GM21515 (cell line): Measurements from ENCODE around the gene PPP1R1C.
A peak's percentile ranks its signal among the peaks of the same experiment; 100 is the strongest.
"Not testable (repeated sequence)": the region's sequence is repeated elsewhere in the genome, so short reads cannot be mapped to it uniquely, and the experiment has no call there.

ENCODE experiments used
- ATAC-seq: cut with Tn5 transposase; IDR thresholded peaks from one replicate; pipeline ENCODE4 v1.9.1; 2021; ENCODE audit not compliant: unreplicated experiment

The PPP1R1C gene

GRCh38 chr2:181985632-181986205 is at the start of gene PPP1R1C:
Gene PPP1R1C, plus strand, starts transcription at chr2:181985853. Its CDS starts 258 bp downstream, at chr2:181986111.
- no peak for ATAC-seq

GRCh38 chr2:181937473-181937872 is 48.2 kb upstream of the PPP1R1C start:
- no peak for ATAC-seq

- no peak for ATAC-seq
These were observed 42.1 kb upstream of the PPP1R1C start for GRCh38 chr2:181943411-181944124.

GRCh38 chr2:181944164-181944913 is 41.3 kb upstream of the PPP1R1C start:
- ATAC-seq: no peak

GRCh38 chr2:181944914-181945291 is 40.8 kb upstream of the PPP1R1C start:
- ATAC-seq: no peak

GRCh38 chr2:181946444-181947127 is 39.1 kb upstream of the PPP1R1C start:
- no peak for ATAC-seq

GRCh38 chr2:181947273-181947672 is 38.4 kb upstream of the PPP1R1C start:
- no peak for ATAC-seq

GRCh38 chr2:181948227-181948626 is 37.4 kb upstream of the PPP1R1C start:
- ATAC-seq: no peak

GRCh38 chr2:181949047-181949446 is 36.6 kb upstream of the PPP1R1C start:
- ATAC-seq: no peak

- ATAC-seq: no peak
These were observed 33.0 kb upstream of the PPP1R1C start for GRCh38 chr2:181952404-181953226.

- ATAC-seq: peak; percentile 89
These were observed 31.6 kb upstream of the PPP1R1C start for GRCh38 chr2:181953881-181954537.

- ATAC-seq: no peak
These were observed 31.1 kb upstream of the PPP1R1C start for GRCh38 chr2:181954538-181954883.

- ATAC-seq: no peak
These were observed 30.6 kb upstream of the PPP1R1C start for GRCh38 chr2:181955010-181955409.

- ATAC-seq: not testable (repeated sequence)
These were observed 29.8 kb upstream of the PPP1R1C start for GRCh38 chr2:181955866-181956265.

- ATAC-seq: no peak
These were observed 28.0 kb upstream of the PPP1R1C start for GRCh38 chr2:181957668-181958067.

GRCh38 chr2:181958726-181959125 is 26.9 kb upstream of the PPP1R1C start:
- no peak for ATAC-seq

- no peak for ATAC-seq
These were observed 26.1 kb upstream of the PPP1R1C start for GRCh38 chr2:181959508-181959907.

GRCh38 chr2:181961167-181961566 is 24.5 kb upstream of the PPP1R1C start:
- not testable (repeated sequence) for ATAC-seq

GRCh38 chr2:181962142-181962541 is 23.5 kb upstream of the PPP1R1C start:
- no peak for ATAC-seq

- ATAC-seq: no peak
These were observed 15.4 kb upstream of the PPP1R1C start for GRCh38 chr2:181970160-181970794.
